Gastrocnemius medialis (tissue), 4 donors: Measurements from ENCODE around the gene CELF3.

Experiments
- CTCF ChIP-seq, 5 experiments: fragments of 450-650 bp in 3 of 5; fragments of 200-600 bp in 2 of 5; sonication (generic) in 2 of 5; IDR thresholded peaks in 4 of 5; conservative IDR thresholded peaks in 1 of 5; 1 replicate in 4 of 5; 2 replicates in 1 of 5; pipeline ENCODE4 v1.5.1; 2016 to 2019; ENCODE audit warnings: antibody characterized with exemption in 5 of 5, mild to moderate bottlenecking in 3 of 5, moderate library complexity in 3 of 5
- POLR2A ChIP-seq, 2 donors: fragments of 450-650 bp; IDR thresholded peaks; one replicate each; pipeline ENCODE4 v1.6.1; 2017; ENCODE audit warnings: antibody characterized with exemption in 2 of 2, mild to moderate bottlenecking in 2 of 2, moderate library complexity in 2 of 2

GRCh38 chr1:151720974-151721787 lies 4.6 kb upstream of the CELF3 start, which contains the start of gene RIIAD1:
- TF ChIP-seq CTCF (IDR thresholded peaks at IDR 0.05 in 4 of 5, conservative IDR thresholded peaks at IDR 0.05 in 1 of 5) (no peak), POLR2A (IDR thresholded peaks at IDR 0.05) (no peak)
